HG02763 (cell line): ENCODE results near the gene S100Z.
"Not testable (repeated sequence)": the region's sequence is repeated elsewhere in the genome, so short reads cannot be mapped to it uniquely, and the experiment has no call there.

Experiments used
- ATAC-seq: cut with Tn5 transposase; IDR thresholded peaks from one replicate; pipeline ENCODE4 v1.9.1; 2021; ENCODE audit warnings: mild to moderate bottlenecking, moderate library complexity; ENCODE audit not compliant: unreplicated experiment

The S100Z gene

GRCh38 chr5:76945238-76945637 lies 95.4 kb downstream of the S100Z start:
- not testable (repeated sequence) for ATAC-seq

- no peak for ATAC-seq
Observed at GRCh38 chr5:76946090-76946489, 96.3 kb downstream of the S100Z start.

GRCh38 chr5:76947082-76947503 lies 97.3 kb downstream of the S100Z start:
- ATAC-seq: no peak

- no peak for ATAC-seq
Observed at GRCh38 chr5:76952795-76953536, 103.2 kb downstream of the S100Z start, which contains the start of gene CRHBP. Gene CRHBP (plus strand): TSS chr5:76953045. CDS start chr5:76953135, 90 bp downstream.

- ATAC-seq: no peak
Observed at GRCh38 chr5:76953551-76954382, 104.0 kb downstream of the S100Z start.

- ATAC-seq: no peak
Observed at GRCh38 chr5:76954383-76954763, 104.6 kb downstream of the S100Z start.

- ATAC-seq: no peak
Observed at GRCh38 chr5:76956033-76956432, 106.2 kb downstream of the S100Z start.

- ATAC-seq: no peak
Observed at GRCh38 chr5:76958991-76959767, 109.4 kb downstream of the S100Z start.

GRCh38 chr5:76960004-76960625 lies 110.3 kb downstream of the S100Z start:
- no peak for ATAC-seq

GRCh38 chr5:76964060-76964459 lies 114.2 kb downstream of the S100Z start:
- no peak for ATAC-seq
